HG03457 (cell line): ENCODE results near the gene ZNF648.
"Not testable (repeated sequence)": the region's sequence is repeated elsewhere in the genome, so short reads cannot be mapped to it uniquely, and the experiment has no call there.

ENCODE experiments used
- ATAC-seq: cut with Tn5 transposase; IDR thresholded peaks from one replicate; pipeline ENCODE4 v1.9.1; 2021; ENCODE audit warnings: moderate number of reproducible peaks; ENCODE audit not compliant: unreplicated experiment

The ZNF648 gene

GRCh38 chr1:182061594-182061993 lies at the start of gene ZNF648:
ZNF648 (minus strand) TSS chr1:182061712; CDS start chr1:182058010, 3,702 bp downstream.
- no peak for ATAC-seq

GRCh38 chr1:182110635-182111034 lies 49.1 kb upstream of the ZNF648 start:
- ATAC-seq = no peak

GRCh38 chr1:182109771-182110170 lies 48.3 kb upstream of the ZNF648 start:
- ATAC-seq = no peak

- no peak for ATAC-seq
Measured at GRCh38 chr1:182107209-182107608, 45.7 kb upstream of the ZNF648 start.

DNA sequence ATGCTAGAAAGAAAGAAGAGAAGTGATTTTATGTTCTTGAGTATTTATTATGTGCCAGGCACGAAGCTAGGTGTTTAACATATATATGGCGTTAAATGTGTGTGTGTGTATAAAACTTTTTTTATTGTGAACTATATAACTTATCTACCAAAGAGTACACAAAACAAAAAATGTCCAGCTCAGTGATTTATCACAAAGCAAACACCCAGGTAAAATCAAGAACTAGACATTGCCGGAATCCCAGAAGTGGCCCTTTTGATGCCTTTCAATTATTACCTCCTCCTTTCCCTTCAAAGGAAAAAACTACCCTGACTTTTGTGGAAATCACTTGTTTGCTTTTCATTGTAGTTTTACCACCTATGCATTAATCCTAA lies 40.5 kb upstream of the ZNF648 start:
- ATAC-seq = no peak

DNA sequence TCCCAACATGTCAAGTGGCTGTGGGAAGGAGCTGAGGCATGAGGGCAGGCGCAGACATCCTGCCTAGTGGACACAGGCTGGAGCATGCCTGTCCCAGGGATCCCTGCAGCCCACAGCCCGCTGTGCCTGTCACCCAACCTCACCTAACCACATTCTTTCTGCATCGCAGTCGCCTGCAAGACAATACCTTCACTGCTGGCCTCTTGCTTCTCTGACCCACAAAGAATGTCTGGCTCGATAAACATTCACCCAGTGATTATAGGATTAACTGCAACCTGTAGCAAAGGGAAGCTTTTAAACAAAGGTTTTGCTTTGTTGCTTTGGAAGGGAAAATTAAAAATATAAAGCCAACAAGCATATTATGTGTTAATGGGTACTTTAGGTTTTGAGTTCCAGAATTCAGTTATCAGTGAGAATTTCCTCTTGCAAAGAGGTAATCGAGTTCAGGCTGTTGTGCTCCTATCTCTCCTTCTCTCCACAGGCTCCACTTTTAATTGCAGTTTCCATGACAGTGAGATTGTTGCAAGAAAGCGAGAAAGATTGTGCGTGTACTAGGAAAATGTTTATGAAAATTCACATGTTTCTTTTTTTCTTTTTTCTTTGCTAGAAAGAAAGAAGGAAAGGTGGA lies 40.0 kb upstream of the ZNF648 start:
- no peak for ATAC-seq

GRCh38 chr1:182098301-182098700 lies 36.8 kb upstream of the ZNF648 start:
- no peak for ATAC-seq

DNA sequence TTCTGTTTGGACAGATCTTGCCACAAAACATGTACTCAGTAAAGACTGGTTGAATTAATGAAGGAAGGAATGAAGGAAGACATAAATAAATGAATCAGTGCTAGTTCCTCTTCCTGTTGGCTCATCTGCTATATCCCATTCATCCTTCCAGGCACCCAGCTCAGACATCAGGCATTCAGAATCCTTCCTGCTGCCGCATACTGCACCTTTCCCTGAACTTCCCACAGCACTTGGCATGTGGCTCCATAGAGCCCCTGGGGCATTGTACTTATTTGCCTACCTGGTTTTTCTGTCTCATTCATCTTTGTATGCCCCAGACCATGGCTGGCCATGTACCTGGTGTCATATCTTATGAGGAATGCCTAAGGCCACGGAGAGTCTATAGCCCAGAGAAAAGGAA lies 34.4 kb upstream of the ZNF648 start:
- ATAC-seq = no peak

DNA sequence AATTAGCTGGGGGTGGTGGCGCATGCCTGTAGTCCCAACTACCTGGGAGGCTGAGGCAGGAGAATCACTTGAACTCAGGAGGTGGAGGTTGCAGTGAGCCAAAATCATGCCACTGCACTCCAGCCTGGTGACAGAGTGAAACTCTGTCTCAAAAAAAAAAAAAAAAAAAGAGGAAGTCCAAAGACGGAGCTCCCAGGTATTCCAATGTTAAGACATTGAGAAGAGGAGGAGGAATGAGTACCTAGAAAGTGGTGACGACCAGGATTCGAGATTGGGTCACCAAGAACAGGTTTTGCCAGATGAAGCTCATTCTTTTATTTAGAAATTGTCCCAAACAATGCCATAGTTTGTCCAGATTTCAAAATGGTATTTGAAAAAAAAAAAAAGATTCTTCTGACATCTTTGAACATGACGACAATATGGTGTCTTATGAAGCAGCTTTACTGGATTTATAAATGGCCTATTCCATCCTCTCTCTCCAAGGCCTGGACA lies 33.0 kb upstream of the ZNF648 start:
- ATAC-seq = not testable (repeated sequence)

- ATAC-seq = no peak
Measured at GRCh38 chr1:182093781-182094180, 32.3 kb upstream of the ZNF648 start.

- ATAC-seq = no peak
Measured at GRCh38 chr1:182092336-182092735, 30.8 kb upstream of the ZNF648 start.

- no peak for ATAC-seq
Measured at GRCh38 chr1:182091083-182091482, 29.6 kb upstream of the ZNF648 start.

DNA sequence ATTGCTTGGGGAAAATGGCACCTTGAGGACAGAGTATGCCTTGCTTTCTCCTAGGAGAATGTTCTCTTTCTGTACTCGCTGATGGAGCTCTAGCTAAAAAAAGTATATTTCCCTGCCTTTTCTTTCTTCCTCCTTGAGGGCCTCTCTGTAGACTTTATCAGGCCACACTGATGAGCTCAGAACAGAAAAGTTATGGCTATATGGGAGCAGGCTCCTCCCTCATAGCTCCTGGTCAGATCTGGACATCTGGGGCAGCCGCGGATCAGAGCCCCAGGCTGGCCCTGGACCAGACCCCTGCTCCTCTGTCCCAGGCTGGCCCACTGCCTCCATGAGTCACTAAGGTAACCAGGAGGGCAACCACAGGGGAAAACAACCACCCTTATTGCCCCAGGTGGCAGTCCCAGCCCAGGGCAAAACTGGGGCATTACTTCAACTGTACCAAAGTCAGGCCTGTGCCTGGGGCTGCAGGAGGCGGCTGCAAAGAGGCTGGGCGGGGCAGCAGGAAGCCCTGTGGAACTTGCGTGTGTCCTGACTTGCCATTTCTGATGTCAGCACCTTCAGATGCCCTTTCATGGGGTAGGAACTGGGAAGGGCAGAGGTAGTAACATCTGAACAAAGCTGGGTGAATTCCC lies 26.3 kb upstream of the ZNF648 start:
- no peak for ATAC-seq

DNA sequence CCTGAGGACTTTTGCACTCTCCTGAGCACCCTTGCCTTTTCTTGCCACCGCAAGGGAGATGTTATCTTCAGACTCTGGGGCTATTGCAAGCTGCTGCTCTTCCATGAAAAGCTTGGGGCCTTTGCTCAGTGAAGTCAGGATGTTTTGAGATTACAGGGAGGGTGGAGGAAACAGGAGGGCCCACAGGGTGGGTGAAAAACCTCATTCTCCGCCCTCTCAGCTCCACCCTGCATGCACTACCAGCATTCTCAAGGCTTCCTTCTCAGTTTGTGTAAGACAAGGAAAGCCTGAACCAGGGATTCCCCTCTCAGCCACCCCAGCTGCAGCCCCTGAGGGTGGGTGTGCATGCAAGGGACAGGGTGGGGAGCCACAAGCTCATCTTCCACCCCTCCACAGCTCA lies 25.8 kb upstream of the ZNF648 start:
- ATAC-seq = no peak

GRCh38 chr1:182086620-182087019 lies 25.1 kb upstream of the ZNF648 start:
- no peak for ATAC-seq

DNA sequence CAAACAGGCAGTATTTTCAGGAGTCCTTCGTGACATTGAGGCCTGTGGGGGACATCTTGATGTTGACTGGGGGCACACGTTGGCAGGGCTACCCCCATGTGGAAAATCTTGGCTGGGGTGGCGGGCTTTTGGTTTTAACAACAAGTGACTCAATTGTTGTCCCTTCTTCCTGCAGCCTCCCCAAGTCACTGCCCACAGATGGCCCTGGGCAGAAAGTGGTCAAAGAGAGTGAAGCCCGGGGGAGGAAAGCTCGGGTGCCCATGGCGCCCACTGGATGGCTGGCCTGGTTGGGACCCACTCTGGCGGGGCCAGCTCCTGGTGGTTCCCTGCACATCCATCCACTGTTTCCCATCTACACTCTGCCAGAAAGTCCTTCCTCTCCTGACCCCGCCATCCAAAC lies 24.6 kb upstream of the ZNF648 start:
- no peak for ATAC-seq

- ATAC-seq = no peak
Measured at GRCh38 chr1:182085726-182086125, 24.2 kb upstream of the ZNF648 start.

DNA sequence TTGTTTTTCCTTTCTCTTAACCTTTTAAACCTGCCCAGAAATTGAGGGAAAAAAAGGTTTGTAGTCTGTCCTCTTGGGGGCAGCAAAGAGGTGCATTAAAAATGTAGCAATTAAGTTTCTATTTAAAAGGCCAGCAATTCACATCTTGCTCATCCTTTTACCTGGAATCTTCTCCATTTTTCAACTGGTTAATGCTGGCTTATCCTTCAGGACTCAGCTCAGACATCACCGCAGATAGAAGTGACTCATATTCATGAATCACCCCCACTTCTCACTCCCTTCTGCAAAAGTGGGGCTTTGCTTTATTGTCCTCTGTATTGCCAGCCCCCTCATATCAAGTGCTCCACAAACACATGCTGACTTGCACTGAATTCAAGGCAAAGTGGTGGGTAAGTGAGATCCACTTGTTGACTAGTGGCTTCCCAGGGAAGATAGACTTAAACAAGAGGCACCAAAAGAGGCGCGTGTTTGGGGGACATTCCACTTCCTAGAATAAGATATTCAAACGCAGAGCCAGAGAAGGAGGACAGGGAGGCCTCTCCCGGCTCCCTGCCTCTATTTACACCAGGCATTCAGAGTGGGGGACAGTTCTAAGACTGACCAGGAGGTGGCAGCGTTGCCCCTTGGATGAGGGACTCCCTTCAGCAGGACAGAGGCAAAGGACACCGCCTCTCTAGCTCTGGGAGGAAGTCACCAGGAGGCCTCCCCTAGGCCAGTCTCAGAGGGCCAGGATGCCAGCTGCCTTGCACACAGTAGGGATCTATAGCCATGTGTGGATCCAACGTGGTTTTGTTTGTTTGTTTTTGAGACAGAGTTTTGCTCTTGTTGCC lies 23.2 kb upstream of the ZNF648 start:
- ATAC-seq = no peak

GRCh38 chr1:182083851-182084486 lies 22.5 kb upstream of the ZNF648 start:
- ATAC-seq = no peak

DNA sequence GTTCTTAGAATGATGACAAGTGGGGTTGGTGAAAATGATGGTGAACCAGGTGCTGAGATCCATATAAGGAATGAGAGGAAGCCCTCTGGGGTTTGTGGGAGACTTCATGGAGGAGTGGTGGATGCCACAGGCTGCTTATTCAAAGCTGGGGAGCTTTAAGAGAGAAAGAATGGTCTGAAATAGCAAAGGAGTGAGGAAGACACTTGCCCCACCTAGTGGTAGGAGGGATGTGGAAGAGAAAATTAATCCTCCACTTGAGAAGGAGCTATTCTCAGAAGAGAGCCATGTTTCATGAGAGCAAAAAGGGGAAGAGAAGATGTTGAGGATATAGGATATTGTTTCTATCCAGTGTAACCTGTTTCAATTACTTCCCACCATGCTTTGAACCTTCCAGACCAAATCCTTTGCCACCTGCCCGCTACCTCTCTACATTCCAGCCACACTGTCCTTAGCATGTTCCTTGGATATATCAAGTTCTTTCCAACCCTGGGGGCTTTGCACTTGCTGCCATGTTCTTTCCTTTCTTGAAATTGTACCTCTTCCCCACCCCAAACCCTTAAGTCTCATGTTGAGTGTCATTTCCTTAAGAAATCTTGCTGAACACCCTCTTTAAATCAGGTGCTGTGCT lies 19.6 kb upstream of the ZNF648 start:
- ATAC-seq = no peak

DNA sequence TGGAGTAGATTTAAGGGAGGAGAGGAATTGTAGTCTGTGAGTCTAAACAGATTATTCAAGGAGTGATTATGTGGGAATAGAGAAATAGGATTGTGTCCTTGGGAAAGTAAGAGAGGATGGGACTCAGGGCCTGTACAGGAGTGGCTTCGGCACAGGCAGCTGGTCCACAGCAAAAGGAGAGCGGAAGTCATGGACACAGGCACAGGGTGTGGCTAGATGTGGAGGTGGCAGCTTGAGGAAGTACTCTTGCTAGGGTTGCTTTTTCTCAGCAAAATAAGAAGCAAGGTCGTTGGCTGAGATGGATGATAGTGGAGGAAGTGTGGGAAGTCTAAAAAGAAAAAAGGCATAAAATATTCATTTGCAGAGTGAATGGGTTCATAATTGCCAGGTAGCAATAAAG lies 18.5 kb upstream of the ZNF648 start:
- ATAC-seq = no peak
